SK-N-SH (cell line): ENCODE data around the gene FBH1. TPM values are rescaled to one million over a fixed set of nuclear protein-coding genes. Genes with fewer than 3 reads are reported as not detected.

Experiments
- CTCF ChIA-PET: fragments of 300-600, 350-600 bp; formaldehyde crosslinking; extraction: SDS; loops from one replicate; lab custom pipeline; 2021; lab: Yijun Ruan, JAX
- POLR2A ChIA-PET: fragments of 350-600 bp; sonication (Branson Sonifier 250); formaldehyde crosslinking; extraction: SDS; loops from one replicate; lab custom pipeline; 2020; ENCODE audit warnings: antibody characterized with exemption, inconsistent platforms; lab: Yijun Ruan, JAX
- DNase-seq: peaks from one replicate; pipeline ENCODE4 v3.0.0; 2012
- H2AFZ ChIP-seq: fragments of 200-600 bp; sonication (generic); 2 replicates; pipeline ENCODE4 v1.8.1; 2016; ENCODE audit warnings: antibody characterized with exemption, mild to moderate bottlenecking, low read depth
- H3F3A ChIP-seq: fragments of 200-600 bp; sonication (generic); replicated peaks from 2 replicates; pipeline ENCODE3; 2016; ENCODE audit warnings: antibody characterized with exemption, mild to moderate bottlenecking; ENCODE audit not compliant: insufficient read depth
- H3K27ac ChIP-seq, 2 experiments: fragments of 200-500 bp in 1 of 2; fragments of 200-600 bp in 1 of 2; sonication (Bioruptor generic) in 1 of 2; sonication (generic), shearing (Covaris generic) in 1 of 2; 2 replicates each; pipeline versions ENCODE4 v1.5.1 to v1.6.1; 2014 to 2016; ENCODE audit warnings: low read depth in 2 of 2, inconsistent platforms in 1 of 2, low read length in 1 of 2, mild to moderate bottlenecking in 1 of 2, mixed read lengths in 1 of 2
- H3K27me3 ChIP-seq: fragments of 200-600 bp; sonication (generic), shearing (Covaris generic); 2 replicates; pipeline ENCODE4 v1.6.1; 2016; ENCODE audit warnings: mixed run types; ENCODE audit not compliant: insufficient read depth
- H3K36me3 ChIP-seq, 2 experiments: fragments of 200-500 bp in 1 of 2; fragments of 200-600 bp in 1 of 2; sonication (Bioruptor generic) in 1 of 2; sonication (generic) in 1 of 2; replicated peaks in 1 of 2; 2 replicates each; pipeline versions ENCODE3 to v1.5.1; 2014 to 2016; ENCODE audit warnings: low read length in 1 of 2, mild to moderate bottlenecking in 1 of 2; ENCODE audit not compliant: insufficient read depth in 2 of 2, control insufficient read depth in 1 of 2
- H3K4me1 ChIP-seq, 2 experiments: fragments of 200-500 bp in 1 of 2; fragments of 200-600 bp in 1 of 2; sonication (Bioruptor generic) in 1 of 2; sonication (generic), shearing (Covaris generic) in 1 of 2; 2 replicates each; pipeline versions ENCODE4 v1.5.1 to v1.6.1; 2014 to 2016; ENCODE audit warnings: low read depth in 1 of 2, low read length in 1 of 2, mixed run types in 1 of 2; ENCODE audit not compliant: insufficient read depth in 2 of 2, control insufficient read depth in 1 of 2
- H3K4me2 ChIP-seq: fragments of 200-600 bp; sonication (generic), shearing (Covaris generic); 2 replicates; pipeline ENCODE4 v1.6.1; 2017; ENCODE audit warnings: mixed run types
- H3K4me3 ChIP-seq, 2 experiments: fragments of 200-500 bp in 1 of 2; fragments of 200-600 bp in 1 of 2; sonication (Bioruptor generic) in 1 of 2; sonication (generic), shearing (Covaris generic) in 1 of 2; 2 replicates each; pipeline versions ENCODE4 v1.5.1 to v1.8.1; 2014 to 2016; ENCODE audit warnings: low read depth in 2 of 2, inconsistent platforms in 1 of 2, low read length in 1 of 2, mild to moderate bottlenecking in 1 of 2, mixed read lengths in 1 of 2, moderate library complexity in 1 of 2
- H3K79me2 ChIP-seq: fragments of 200-600 bp; sonication (generic); 2 replicates; pipeline ENCODE4 v1.8.1; 2017; ENCODE audit warnings: mild to moderate bottlenecking; ENCODE audit not compliant: insufficient read depth
- H3K9ac ChIP-seq: fragments of 200-600 bp; sonication (generic); 2 replicates; pipeline ENCODE4 v1.6.1; 2017; ENCODE audit warnings: mixed run types
- H3K9me2 ChIP-seq: fragments of 200-600 bp; sonication (generic); 2 replicates; pipeline ENCODE4 v1.6.1; 2017; ENCODE audit warnings: mixed run types
- H3K9me3 ChIP-seq: fragments of 200-600 bp; sonication (generic); 2 replicates; pipeline ENCODE4 v1.6.1; 2017; ENCODE audit warnings: mixed run types, mild to moderate bottlenecking, moderate library complexity
- H4K20me1 ChIP-seq: fragments of 200-600 bp; sonication (generic); 2 replicates; pipeline ENCODE4 v1.6.1; 2017; ENCODE audit warnings: mild to moderate bottlenecking, mixed run types; ENCODE audit not compliant: insufficient read depth
- CHD2 ChIP-seq: fragments of 150-350 bp; IDR thresholded peaks from 2 replicates; pipeline ENCODE4 v1.6.1; 2018; ENCODE audit warnings: low read length; ENCODE audit not compliant: partially characterized antibody
- ELF1 ChIP-seq: IDR thresholded peaks from 2 replicates; pipeline ENCODE4 v1.4.0; 2012
- EP300 ChIP-seq, 2 experiments: IDR thresholded peaks; 2 replicates each; pipeline versions ENCODE4 v1.4.0 to v1.6.1; 2012; ENCODE audit warnings: borderline replicate concordance in 1 of 2, low read depth in 1 of 2, low read length in 1 of 2
- EZH2phosphoT487 ChIP-seq: fragments of 200-600 bp; sonication (generic); IDR thresholded peaks from 2 replicates; pipeline ENCODE4 v1.6.1; 2017; ENCODE audit warnings: low read depth, mixed run types, mild to moderate bottlenecking, antibody characterized with exemption, moderate library complexity, borderline replicate concordance
- GATA2 ChIP-seq: sonication (generic); formaldehyde crosslinking; IDR thresholded peaks from 2 replicates; pipeline ENCODE4 v1.5.0; 2020; ENCODE audit warnings: mild to moderate bottlenecking, missing genetic modification reagents
- JUND ChIP-seq: IDR thresholded peaks from 2 replicates; pipeline ENCODE4 v1.4.0; 2012
- MXI1 ChIP-seq: IDR thresholded peaks from 2 replicates; pipeline ENCODE4 v1.6.1; 2012; ENCODE audit warnings: mild to moderate bottlenecking, low read depth, low read length, improper control_type of control experiment
- NFIC ChIP-seq: IDR thresholded peaks from 2 replicates; pipeline ENCODE4 v1.4.0; 2012; ENCODE audit warnings: borderline replicate concordance
- NRF1 ChIP-seq: IDR thresholded peaks from 2 replicates; pipeline ENCODE4 v1.6.1; 2012; ENCODE audit warnings: low read depth, mild to moderate bottlenecking, low read length
- RAD21 ChIP-seq: IDR thresholded peaks from 2 replicates; pipeline ENCODE4 v1.6.1; 2012; ENCODE audit warnings: mild to moderate bottlenecking, low read length
- RCOR1 ChIP-seq: fragments of 150-350 bp; IDR thresholded peaks from 2 replicates; pipeline ENCODE4 v1.6.1; 2017; ENCODE audit warnings: antibody characterized with exemption, low read length
- RFX5 ChIP-seq: IDR thresholded peaks from 2 replicates; pipeline ENCODE4 v1.6.1; 2012; ENCODE audit warnings: mild to moderate bottlenecking, improper control_type of control experiment, low read length
- RXRA ChIP-seq: IDR thresholded peaks from 2 replicates; pipeline ENCODE4 v1.4.0; 2012; ENCODE audit warnings: low read depth, mild to moderate bottlenecking, borderline replicate concordance
- WGBS: methylation state at CpG from one replicate; pipeline ENCODE4 v1.1.6; 2017; ENCODE audit warnings: low lambda C conversion rate; 5-methylcytosine and 5-hydroxymethylcytosine counted together
- polyA plus RNA-seq, 3 experiments: library from polyadenylated mRNA; depleted of rRNA; stranded (reverse); fragments of >200 nt; gene quantifications; 2 replicates each; pipeline ENCODE4 v1.2.3, GENCODE V29; 2012
- TF ChIP-seq, protein P1 (sequence below): IDR thresholded peaks from 2 replicates; pipeline ENCODE4 v1.4.0; 2012; ENCODE audit warnings: low read depth, borderline replicate concordance
- TF ChIP-seq, protein P2 (sequence below): IDR thresholded peaks from 2 replicates; pipeline ENCODE4 v1.6.1; 2012; ENCODE audit warnings: mild to moderate bottlenecking, low read depth, low read length, moderate library complexity
- TF ChIP-seq, protein P3 (sequence below): IDR thresholded peaks from 2 replicates; pipeline ENCODE4; 2012
- TF ChIP-seq, protein P4 (sequence below): fragments of 150-350 bp; IDR thresholded peaks from 2 replicates; pipeline ENCODE4 v1.6.1; 2016; ENCODE audit warnings: mild to moderate bottlenecking, low read depth, low read length

The FBH1 gene
- polyA plus RNA-seq, 1 of the 3 experiments (the other 2 are of a cell fraction): 60.9 TPM

DNA sequence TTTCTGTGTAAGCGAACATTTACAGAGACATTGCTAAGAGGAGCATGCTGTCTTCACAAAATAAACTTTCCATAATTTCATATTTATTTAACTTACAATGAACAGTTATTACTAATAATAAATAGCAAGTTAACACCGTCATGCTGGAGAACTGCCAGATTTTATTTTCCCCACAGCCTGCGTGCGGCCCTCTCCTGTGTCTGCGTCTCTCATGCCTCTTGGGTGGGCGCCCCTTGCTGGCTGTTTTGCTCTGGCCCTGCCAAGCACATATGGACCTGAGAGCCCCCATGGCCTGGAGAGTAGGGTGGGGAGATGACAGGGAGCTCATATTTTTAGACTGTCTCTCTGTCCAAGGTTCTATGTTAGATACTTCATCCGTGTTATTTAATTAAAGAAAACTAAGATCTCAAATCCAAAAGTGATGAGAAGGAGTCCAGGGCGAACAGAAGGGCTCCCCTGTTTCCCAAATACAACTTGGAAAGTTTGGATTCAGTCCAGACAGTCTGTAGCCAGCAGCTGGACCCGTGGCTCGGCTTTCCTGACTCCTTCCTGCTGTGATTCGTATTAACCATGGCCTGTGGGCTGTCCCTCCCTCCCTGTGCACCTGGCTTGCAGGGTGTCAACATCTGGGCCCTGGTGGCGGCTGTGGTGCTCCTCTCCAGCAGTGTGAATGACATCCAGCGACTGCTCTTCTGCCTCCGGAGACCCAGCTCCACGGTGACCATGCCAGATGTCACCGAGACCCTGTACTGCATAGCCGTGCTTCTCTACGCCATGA is 20.5 kb downstream of the FBH1 start:
- H4K20me1 ChIP-seq: no peaks in the 10 kb centered on the region
- no peaks in the 10 kb centered on the region for H3F3A ChIP-seq
- WGBS: 92% methylated on average over 12 of the region's 18 CpGs
- no peak overlapping the region for H2AFZ ChIP-seq
- H3K27me3 ChIP-seq: no peaks in the 10 kb centered on the region
- no peak overlapping the region for H3K4me2 ChIP-seq
- H3K79me2 ChIP-seq: peaks cover 17% of the 10 kb centered on the region
- no peaks in the 10 kb centered on the region for H3K9me2 ChIP-seq
- H3K4me3 ChIP-seq: no peak overlapping the region
- POLR2A ChIA-PET: no interaction called here
- H3K9me3 ChIP-seq: no peaks in the 10 kb centered on the region
- no peak for DNase-seq
- no peak overlapping the region for H3K9ac ChIP-seq
- no peak overlapping the region; a peak in 1 of 4 replicates for H3K27ac ChIP-seq
- TF ChIP-seq EP300 (IDR thresholded peaks at IDR 0.05; ENCODE audit: borderline replicate concordance in 1 of 2, low read depth in 1 of 2, low read length in 1 of 2): no peak
- no peak for TF ChIP-seq GATA2 (CRISPR knock-in tag)
- TF ChIP-seq EZH2phosphoT487: no peak
- TF ChIP-seq NFIC: no peak
- TF ChIP-seq ELF1: no peak
- TF ChIP-seq, protein P1, sequence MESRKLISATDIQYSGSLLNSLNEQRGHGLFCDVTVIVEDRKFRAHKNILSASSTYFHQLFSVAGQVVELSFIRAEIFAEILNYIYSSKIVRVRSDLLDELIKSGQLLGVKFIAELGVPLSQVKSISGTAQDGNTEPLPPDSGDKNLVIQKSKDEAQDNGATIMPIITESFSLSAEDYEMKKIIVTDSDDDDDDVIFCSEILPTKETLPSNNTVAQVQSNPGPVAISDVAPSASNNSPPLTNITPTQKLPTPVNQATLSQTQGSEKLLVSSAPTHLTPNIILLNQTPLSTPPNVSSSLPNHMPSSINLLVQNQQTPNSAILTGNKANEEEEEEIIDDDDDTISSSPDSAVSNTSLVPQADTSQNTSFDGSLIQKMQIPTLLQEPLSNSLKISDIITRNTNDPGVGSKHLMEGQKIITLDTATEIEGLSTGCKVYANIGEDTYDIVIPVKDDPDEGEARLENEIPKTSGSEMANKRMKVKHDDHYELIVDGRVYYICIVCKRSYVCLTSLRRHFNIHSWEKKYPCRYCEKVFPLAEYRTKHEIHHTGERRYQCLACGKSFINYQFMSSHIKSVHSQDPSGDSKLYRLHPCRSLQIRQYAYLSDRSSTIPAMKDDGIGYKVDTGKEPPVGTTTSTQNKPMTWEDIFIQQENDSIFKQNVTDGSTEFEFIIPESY: no peak
- TF ChIP-seq, protein P2, sequence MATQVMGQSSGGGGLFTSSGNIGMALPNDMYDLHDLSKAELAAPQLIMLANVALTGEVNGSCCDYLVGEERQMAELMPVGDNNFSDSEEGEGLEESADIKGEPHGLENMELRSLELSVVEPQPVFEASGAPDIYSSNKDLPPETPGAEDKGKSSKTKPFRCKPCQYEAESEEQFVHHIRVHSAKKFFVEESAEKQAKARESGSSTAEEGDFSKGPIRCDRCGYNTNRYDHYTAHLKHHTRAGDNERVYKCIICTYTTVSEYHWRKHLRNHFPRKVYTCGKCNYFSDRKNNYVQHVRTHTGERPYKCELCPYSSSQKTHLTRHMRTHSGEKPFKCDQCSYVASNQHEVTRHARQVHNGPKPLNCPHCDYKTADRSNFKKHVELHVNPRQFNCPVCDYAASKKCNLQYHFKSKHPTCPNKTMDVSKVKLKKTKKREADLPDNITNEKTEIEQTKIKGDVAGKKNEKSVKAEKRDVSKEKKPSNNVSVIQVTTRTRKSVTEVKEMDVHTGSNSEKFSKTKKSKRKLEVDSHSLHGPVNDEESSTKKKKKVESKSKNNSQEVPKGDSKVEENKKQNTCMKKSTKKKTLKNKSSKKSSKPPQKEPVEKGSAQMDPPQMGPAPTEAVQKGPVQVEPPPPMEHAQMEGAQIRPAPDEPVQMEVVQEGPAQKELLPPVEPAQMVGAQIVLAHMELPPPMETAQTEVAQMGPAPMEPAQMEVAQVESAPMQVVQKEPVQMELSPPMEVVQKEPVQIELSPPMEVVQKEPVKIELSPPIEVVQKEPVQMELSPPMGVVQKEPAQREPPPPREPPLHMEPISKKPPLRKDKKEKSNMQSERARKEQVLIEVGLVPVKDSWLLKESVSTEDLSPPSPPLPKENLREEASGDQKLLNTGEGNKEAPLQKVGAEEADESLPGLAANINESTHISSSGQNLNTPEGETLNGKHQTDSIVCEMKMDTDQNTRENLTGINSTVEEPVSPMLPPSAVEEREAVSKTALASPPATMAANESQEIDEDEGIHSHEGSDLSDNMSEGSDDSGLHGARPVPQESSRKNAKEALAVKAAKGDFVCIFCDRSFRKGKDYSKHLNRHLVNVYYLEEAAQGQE: no peak
- no peak for TF ChIP-seq NRF1
- no peak for TF ChIP-seq RAD21
- no peak for TF ChIP-seq RCOR1
- TF ChIP-seq, all 33 proteins: peak for 0
- Histone ChIP-seq H3K4me1 (no peaks in the 10 kb centered on the region), H3K36me3 (peaks cover 45 to 75% of the 10 kb centered on the region in 2 experiments)
- CTCF ChIA-PET: no interaction called here

DNA sequence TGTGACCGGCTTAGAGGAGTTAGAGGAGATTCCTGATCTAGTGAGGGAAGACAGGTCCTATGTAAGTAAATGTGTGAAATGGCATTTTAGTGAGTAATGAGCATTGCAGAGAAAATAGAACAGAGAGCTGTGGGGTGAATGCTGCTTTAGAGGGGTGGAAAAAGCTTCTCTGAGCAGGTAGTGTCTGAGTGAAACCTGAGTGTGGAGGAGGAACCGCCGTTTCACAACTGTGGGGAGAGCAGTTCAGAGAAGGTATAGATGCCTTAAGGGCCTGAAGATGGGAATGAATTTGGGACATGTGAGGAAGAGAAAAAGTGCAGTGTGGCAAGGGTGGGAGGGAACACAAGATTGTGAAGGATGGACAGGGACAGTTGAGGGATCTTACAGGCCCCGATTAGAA is 21.6 kb downstream of the FBH1 start:
- H3K27ac ChIP-seq: no peak overlapping the region
- H3K79me2 ChIP-seq: peaks cover 10% of the 10 kb centered on the region
- CTCF ChIA-PET: no interaction called here
- H3K9ac ChIP-seq: no peak overlapping the region
- H3K4me2 ChIP-seq: no peak overlapping the region
- TF ChIP-seq ELF1: no peak
- no peak for TF ChIP-seq RAD21
- no peak for TF ChIP-seq RXRA
- no peak for TF ChIP-seq MXI1
- TF ChIP-seq, protein P3, sequence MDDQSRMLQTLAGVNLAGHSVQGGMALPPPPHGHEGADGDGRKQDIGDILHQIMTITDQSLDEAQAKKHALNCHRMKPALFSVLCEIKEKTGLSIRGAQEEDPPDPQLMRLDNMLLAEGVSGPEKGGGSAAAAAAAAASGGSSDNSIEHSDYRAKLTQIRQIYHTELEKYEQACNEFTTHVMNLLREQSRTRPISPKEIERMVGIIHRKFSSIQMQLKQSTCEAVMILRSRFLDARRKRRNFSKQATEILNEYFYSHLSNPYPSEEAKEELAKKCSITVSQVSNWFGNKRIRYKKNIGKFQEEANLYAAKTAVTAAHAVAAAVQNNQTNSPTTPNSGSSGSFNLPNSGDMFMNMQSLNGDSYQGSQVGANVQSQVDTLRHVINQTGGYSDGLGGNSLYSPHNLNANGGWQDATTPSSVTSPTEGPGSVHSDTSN: no peak
- TF ChIP-seq JUND: no peak
- TF ChIP-seq RFX5: no peak
- TF ChIP-seq, protein P4, sequence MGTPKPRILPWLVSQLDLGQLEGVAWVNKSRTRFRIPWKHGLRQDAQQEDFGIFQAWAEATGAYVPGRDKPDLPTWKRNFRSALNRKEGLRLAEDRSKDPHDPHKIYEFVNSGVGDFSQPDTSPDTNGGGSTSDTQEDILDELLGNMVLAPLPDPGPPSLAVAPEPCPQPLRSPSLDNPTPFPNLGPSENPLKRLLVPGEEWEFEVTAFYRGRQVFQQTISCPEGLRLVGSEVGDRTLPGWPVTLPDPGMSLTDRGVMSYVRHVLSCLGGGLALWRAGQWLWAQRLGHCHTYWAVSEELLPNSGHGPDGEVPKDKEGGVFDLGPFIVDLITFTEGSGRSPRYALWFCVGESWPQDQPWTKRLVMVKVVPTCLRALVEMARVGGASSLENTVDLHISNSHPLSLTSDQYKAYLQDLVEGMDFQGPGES: no peak
- TF ChIP-seq CHD2: no peak
- TF ChIP-seq, all 33 proteins: peak for 0
- POLR2A ChIA-PET: no interaction called here
- no peaks in the 10 kb centered on the region for H3K9me3 ChIP-seq
- no peaks in the 10 kb centered on the region for H3K27me3 ChIP-seq
- H3K36me3 ChIP-seq: peaks cover 50 to 77% of the 10 kb centered on the region in 2 experiments
- H3K4me3 ChIP-seq: no peak overlapping the region
- H3F3A ChIP-seq: no peaks in the 10 kb centered on the region
- no peak for DNase-seq
- no peaks in the 10 kb centered on the region for H3K9me2 ChIP-seq
- no peaks in the 10 kb centered on the region for H3K4me1 ChIP-seq
- 91% methylated on average over 4 of the region's 4 CpGs for WGBS
- no peak overlapping the region for H2AFZ ChIP-seq
- no peaks in the 10 kb centered on the region for H4K20me1 ChIP-seq
